Right lobe of liver (tissue), 4 donors: ENCODE results near the gene SYNJ2.

Experiments
- CTCF ChIP-seq, 4 donors: fragments of 200-600 bp in 3 of 4; fragments of 450-650 bp in 1 of 4; IDR thresholded peaks; one replicate each; pipeline versions ENCODE4 v1.5.1 to v1.8.0; 2016 to 2022; ENCODE audit warnings: antibody characterized with exemption in 4 of 4, mild to moderate bottlenecking in 2 of 4
- POLR2A ChIP-seq: fragments of 450-650 bp; IDR thresholded peaks from one replicate; pipeline ENCODE4 v1.6.1; 2017; ENCODE audit warnings: antibody characterized with exemption, mild to moderate bottlenecking
- donor health status: DM: no; HTN: no; CAD: no.
- donor health status: DM: no; HTN: no; CAD: no.
- donor health status: DM: no; HTN: yes; CAD: no.

DNA sequence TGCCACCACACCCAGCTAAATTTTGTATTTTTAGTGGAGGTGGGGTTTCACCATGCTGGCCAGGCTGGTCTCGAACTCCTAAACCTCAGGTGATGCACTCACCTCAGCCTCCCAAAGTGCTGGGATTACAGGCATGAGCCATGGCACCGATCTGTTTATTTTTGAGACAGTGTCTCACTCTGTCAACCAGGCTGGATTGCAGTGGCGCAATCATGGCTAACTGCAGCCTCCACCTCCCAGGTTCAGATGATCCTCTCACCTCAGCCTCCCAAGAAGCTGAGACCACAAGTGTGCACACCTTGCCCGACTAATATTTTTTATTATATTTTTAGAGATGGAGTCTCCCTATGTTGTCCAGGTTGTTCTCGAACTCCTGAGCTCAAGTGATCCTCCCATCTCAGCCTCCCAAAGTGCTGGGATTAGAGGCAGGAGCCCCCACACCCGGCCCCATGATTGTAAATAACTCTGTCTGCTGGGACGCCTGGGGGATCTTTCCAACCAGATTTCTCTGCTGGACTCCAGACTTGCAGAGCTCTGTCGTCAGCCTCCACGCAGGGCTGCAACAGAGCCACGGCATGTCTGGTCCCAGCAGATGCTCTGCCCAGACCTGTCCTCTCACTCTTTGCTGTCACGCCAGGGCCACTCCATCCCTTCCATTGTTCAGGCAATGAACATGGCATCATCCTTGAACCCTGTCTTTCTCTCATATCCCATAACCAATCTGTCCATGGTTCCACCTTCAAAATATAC, 25.3 kb downstream of the SYNJ2 start:
- TF ChIP-seq CTCF (IDR thresholded peaks at IDR 0.05) (no peak), POLR2A (no peak)
